Fibroblast of the aortic adventitia (primary cell): ENCODE results near the gene HMMR. TPM values are rescaled to one million over a fixed set of nuclear protein-coding genes. Genes with fewer than 3 reads are reported as not detected.

Experiments
- DNase-seq: peaks from one replicate; pipeline ENCODE4 v3.0.0-alpha.2; 2010; ENCODE audit warnings: low read depth
- H3K4me3 ChIP-seq: 2 replicates; pipeline ENCODE4 v1.5.1; 2011; ENCODE audit warnings: low read depth, mild to moderate bottlenecking, control low read depth, low read length, moderate library complexity
- total RNA-seq: library from RNA; depleted of rRNA; stranded (reverse); fragments of >200 nt; gene quantifications from 2 replicates; pipeline ENCODE4 v1.2.3, GENCODE V29; 2012; ENCODE audit warnings: low replicate concordance
- TF ChIP-seq, protein P1 (sequence below): IDR thresholded peaks from 2 replicates; pipeline ENCODE4 v1.5.1; 2011; ENCODE audit warnings: mild to moderate bottlenecking, low read length, control low read depth, inconsistent platforms; ENCODE audit not compliant: insufficient read depth

The HMMR gene
- total RNA-seq, 1 donor: 37.2 TPM

DNA sequence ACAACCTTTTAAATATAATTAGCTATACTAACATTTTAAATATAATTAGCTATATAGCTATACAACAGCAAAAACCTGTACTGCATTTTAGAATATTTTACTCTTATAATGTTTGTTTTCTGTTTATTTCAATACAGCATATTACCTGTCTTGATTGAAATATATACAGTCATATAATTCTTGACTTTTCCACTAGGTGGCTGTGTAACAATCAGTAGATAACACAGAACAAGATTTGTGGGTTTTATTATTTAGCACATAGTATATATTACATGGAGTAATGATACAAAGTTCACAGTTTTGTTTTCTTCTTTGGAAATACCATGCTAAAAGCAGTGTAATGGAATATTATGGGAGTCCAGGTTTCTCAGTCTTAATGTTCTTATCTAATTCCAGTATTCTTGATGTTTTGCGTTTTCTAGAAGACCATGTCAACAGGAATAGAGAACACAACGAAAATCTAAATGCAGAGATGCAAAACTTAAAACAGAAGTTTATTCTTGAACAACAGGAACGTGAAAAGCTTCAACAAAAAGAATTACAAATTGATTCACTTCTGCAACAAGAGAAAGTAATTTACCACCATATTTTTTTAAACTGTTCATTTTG is 13.3 kb downstream of the HMMR start:
- DNase-seq: peak; percentile 61

GRCh38 chr5:163475411-163475810 is 15.0 kb downstream of the HMMR start:
- TF ChIP-seq, protein P1, sequence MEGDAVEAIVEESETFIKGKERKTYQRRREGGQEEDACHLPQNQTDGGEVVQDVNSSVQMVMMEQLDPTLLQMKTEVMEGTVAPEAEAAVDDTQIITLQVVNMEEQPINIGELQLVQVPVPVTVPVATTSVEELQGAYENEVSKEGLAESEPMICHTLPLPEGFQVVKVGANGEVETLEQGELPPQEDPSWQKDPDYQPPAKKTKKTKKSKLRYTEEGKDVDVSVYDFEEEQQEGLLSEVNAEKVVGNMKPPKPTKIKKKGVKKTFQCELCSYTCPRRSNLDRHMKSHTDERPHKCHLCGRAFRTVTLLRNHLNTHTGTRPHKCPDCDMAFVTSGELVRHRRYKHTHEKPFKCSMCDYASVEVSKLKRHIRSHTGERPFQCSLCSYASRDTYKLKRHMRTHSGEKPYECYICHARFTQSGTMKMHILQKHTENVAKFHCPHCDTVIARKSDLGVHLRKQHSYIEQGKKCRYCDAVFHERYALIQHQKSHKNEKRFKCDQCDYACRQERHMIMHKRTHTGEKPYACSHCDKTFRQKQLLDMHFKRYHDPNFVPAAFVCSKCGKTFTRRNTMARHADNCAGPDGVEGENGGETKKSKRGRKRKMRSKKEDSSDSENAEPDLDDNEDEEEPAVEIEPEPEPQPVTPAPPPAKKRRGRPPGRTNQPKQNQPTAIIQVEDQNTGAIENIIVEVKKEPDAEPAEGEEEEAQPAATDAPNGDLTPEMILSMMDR: no peak
- no peak overlapping the region for H3K4me3 ChIP-seq
- DNase-seq: no peak

More for the DNA sequence above, 13.3 kb downstream of the HMMR start:
- TF ChIP-seq, protein P1: peak; percentile 55
- no peak overlapping the region for H3K4me3 ChIP-seq

DNA sequence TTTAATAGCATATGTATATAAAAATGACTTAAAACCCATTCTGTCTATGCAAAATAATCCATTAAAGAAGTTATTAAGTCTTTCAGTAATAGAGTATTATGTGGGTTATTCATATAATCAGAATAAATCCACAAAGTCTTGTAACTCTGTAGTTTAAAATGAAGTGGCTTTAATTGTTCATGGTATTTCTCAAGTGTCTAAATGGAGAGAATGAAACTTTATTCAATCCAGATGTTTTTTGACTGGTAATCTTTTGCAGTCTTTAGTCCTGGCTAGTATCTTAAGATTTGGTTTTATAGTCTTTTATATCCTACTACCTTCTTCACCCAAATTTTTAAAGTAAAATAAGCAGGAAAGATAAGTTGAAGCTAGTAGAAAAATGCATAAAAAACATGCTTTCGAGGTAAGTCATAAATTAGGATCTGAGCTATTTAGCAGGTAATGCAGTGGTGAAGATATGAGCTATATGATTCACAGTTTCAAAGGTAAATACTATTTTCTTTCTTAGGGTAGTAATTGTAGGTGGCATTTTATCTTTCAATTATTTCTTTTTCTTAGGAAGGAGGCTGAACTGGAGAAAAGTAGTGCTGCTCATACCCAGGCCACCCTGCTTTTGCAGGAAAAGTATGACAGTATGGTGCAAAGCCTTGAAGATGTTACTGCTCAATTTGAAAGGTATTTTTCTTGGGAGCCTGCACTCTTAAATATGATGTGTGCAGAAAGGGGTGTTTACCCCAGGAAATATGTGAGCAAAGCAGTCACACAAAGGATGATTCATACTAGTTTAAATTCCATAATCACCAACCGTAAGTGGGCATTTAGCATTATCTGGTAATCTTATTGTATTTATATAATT is 17.9 kb downstream of the HMMR start:
- no peak overlapping the region for H3K4me3 ChIP-seq
- TF ChIP-seq, protein P1: no peak
- DNase-seq: peak; percentile 51

GRCh38 chr5:163478982-163479271 is 18.5 kb downstream of the HMMR start:
- TF ChIP-seq, protein P1: no peak
- no peak overlapping the region for H3K4me3 ChIP-seq
- no peak for DNase-seq

GRCh38 chr5:163489055-163489744 is 28.8 kb downstream of the HMMR start:
- peak; percentile 16 for DNase-seq
- TF ChIP-seq, protein P1: no peak
- H3K4me3 ChIP-seq: no peak overlapping the region

DNA sequence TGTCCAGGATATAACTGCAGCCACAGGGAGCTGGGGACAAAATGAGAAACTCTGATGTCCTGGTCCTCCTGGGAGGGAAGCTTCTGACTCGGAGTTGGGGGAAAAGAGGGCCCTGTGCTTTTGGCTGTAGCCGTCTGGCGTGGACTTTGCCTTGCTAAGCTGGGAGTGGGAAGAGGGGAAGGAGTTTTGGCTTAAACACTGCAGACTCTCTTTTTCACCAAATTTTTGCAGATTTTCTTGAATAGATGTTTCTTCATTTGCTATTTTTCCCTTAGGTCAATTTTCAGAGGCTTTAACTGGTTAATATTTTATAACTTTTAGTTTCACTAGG is 29.3 kb downstream of the HMMR start:
- no peak for DNase-seq
- H3K4me3 ChIP-seq: no peak overlapping the region
- TF ChIP-seq, protein P1: no peak
